HS-5 (cell line): ENCODE data around the gene MRPL33.
A peak's percentile ranks its signal among the peaks of the same experiment; 100 is the strongest.
"Not testable (repeated sequence)": the region's sequence is repeated elsewhere in the genome, so short reads cannot be mapped to it uniquely, and the experiment has no call there.

Experiments
- DNase-seq: peaks from one replicate; pipeline ENCODE4 v3.0.0-alpha.2; 2012; ENCODE audit warnings: low read depth

Gene MRPL33

DNA sequence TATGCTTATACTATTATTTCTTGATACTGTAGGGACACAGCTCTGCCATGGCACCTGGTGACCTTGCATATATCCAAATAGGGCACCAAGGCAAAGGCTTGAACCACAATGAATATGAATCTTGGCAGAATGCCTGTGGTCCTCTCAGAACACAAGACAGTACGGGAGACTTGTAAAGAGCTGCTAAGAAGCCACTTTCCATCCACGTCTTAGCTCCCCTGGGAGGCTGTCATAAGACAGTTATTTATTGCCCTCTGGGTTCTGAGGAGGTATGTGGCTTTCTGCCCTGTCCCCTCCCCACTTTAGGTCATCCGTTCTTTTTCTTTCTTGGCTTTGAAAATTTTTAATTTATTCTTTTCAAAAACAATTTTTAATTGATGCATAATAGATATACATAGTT is 29.8 kb upstream of the MRPL33 start:
- DNase-seq = no peak

DNA sequence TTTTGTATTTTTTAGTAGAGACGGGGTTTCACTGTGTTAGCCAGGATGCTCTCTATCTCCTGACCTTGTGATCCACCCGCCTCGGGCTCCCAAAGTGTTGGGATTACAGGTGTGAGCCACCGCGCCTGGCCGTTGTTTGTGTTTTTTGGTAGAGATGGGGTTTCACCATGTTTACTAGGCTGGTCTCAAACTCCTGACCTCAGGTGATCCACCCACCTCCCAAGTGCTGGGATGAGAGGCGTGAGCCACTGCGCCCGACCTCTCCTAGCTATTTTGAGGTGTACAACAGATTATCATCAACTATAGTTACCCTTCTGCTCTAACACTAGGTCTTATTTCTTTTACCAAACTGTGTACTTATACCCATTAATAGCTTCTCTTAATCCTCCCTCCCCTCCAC is 28.9 kb upstream of the MRPL33 start:
- no peak for DNase-seq

DNA sequence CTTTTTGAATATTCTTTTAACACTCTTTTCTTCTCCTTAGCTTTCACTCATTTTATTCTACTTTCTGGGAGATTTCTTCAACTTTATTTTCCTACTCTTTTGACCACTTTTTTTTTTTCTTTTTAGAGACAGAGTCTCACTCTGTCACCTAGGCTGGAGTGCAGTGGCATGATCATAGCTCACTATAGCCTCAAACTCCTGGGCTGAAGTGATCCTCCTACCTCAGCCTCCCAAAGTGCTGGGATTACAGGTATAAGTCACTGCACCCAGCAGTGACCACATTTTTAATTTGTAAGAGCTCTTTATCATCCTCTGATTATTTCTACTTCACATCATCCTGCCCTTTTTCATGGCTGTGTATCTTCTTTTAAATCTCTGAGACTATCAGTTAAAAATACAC is 26.0 kb upstream of the MRPL33 start:
- not testable (repeated sequence) for DNase-seq

DNA sequence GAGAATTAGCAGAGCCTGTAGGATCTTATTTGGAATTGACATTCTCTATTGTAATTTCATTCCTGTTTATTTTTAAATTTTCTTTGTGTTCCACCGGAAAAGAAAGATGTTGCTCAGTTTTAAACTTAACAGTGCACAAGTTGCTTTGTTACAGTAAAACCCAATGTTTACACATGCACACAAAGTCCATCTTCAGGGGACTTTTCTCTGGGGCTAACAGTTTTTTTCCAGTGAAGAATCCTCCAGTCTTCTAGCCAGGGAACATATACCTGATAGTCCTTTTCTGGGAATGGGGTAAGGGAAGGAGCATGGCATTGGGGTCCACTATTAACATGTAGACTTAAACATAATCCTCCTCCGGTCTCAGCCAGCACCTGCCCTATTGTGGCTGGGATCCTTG is 25.2 kb upstream of the MRPL33 start:
- no peak for DNase-seq

DNA sequence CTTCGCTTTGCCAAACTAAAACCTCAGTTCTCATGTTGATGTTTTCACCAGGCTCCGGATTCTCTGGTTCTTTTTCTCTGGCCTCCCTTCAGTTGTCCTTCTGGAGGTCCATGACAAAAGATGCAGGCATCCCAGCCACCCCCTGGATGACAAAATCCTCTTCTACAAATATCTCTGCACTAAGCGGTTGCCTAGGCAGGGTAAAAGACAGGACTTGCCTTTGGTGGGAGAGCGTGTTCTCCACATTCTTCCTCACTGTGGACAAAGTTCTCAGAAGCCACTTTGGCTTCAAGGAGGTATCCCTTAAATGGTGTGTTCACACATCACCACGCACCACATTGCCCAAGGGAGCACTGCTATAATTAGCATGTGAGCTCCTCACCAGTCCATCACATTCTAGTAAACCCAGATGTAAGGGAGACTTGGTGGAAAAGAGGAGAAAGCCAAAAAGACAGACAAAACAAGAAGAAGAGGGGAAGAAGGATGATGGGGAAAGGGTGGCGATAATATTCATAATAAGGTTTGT is 23.6 kb upstream of the MRPL33 start:
- no peak for DNase-seq

DNA sequence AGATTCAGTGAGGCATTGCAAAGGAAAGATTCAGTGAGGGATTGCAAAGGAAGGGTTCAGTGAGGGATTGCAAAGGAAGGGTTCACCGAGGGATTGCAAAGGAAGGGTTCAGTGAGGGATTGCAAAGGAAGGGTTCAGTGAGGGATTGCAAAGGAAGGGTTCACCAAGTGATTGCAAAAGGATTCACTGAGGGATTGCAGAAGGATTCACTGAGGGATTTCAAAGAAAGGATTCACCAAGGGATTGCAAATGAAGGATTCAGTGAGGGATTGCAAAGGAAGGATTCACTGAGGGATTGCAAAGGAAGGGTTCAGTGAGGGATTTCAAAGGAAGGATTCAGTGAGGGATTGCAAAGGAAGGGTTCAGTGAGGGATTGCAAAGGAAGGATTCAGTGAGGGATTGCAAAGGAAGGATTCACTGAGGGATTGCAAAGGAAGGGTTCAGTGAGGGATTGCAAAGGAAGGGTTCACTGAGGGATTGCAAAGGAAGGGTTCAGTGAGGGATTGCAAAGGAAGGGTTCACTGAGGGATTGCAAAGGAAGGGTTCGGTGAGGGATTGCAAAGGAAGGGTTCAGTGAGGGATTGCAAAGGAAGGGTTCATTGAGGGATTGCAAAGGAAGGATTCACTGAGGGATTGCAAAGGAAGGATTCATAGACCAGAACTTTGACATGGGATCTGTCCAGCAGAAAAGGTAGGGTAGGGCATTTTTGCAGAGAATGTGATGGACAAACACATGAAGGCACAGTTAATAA is 22.5 kb upstream of the MRPL33 start:
- not testable (repeated sequence) for DNase-seq

DNA sequence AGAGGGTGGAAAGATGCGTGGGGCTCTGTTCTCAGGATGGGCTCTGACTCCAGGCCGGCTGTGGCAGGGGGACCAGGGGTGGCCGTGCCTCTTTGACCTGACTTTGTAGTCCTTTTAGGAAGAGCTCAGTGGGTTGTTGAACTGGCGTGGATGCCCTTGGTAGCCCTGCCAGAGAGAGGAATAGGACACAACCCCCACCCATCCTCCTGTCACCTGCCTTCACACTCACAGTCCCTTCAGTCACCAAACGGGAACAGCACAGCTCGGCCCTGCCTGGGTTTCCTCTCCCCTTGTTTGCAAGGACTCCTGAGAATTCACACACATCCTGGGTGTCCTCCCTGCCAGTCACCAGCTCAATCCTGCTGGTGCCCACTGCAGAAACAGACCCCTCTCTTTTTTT is 20.1 kb upstream of the MRPL33 start:
- no peak for DNase-seq

DNA sequence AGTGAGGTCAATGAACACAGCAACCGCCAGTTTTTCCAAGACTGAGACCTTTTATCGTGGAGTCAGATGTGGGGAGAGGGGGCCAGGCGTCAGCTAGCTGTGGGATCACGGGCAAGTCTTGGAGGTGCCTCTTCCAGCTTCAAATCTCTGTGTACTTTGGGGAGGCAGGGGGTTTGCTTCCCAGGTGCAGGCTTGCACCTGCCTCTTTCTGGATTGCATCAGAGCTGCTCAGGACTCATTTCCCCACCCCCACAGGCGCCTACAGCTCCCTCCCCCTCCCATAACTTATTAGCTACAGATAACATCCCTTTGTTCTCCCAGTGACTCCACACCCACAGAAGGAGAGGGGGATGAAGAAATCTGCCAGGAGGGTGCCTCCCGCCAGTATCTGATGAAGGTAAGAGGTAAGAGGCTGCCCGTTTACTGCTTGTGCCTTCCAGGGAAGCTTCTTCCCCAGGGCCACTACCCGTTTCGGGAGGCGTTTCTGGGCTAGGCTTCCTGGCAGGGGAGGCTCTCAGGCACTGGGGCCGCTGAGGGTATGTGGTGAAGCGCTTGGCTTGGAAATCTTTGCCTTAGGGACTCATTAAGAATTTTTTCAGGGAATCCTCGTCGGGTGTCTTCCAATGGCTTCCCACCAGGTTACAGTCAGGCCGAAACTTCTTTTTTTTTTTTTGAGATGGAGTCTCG is 18.8 kb upstream of the MRPL33 start:
- DNase-seq = no peak

DNA sequence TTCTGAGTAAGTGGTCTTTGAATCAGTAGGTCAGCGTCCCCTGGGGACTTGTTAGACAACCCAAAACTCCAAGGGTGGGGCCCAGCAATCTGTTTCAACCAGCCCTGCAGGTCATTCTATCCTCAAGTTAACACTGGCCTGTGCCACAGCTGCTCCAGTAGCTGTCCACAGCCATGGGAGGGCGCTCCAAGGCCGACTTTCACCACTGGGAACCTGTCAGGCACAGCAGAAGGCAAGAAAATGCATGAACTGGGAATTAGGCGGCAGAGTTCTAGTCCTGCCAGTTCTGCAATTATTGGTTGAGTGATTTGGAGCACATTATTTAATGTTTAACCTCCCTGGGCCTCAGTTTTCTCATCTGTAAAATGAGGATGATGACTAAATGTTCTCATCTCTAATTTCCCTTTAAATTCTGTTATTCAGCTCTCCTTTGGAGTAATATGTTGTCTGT is 17.4 kb upstream of the MRPL33 start:
- peak; percentile 26 for DNase-seq

DNA sequence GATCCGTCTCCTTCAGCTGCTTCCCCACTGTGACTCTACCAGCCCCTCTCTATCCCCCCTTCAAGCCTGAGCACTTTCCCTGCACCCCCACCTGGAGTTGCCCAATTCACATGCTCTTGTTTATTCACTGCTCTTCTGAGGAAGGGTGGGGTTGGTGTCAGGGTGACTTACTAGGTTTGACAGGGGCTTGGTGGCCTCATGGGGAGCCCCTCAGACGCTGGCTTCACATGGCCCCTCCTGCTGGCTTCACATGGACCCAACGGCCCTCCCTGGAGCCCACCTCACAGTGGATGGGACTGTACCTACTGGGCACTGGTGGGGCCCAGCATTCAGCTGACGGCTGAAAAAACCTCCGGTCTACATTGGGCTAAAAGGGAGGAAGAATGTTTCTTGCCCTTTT is 16.7 kb upstream of the MRPL33 start:
- no peak for DNase-seq

DNA sequence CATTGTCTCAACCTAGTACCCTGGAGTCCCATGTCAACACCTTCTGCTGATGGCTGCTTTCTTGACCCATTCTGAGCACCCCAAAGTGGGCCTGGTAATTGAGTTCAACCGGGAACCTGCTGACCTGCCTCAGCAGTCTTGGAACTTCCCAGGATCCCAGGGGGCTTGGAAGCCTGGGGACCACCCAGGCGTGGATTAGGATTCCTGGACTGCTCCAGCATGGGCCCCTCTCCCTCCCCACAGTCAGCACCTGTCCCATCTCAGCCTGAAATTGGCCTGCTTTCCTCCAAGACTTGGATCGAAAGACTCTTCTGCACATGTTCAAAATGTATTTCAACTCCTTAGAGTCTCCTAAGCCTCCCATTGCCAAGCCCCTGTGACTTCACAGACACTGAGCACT is 15.4 kb upstream of the MRPL33 start:
- DNase-seq = no peak

DNA sequence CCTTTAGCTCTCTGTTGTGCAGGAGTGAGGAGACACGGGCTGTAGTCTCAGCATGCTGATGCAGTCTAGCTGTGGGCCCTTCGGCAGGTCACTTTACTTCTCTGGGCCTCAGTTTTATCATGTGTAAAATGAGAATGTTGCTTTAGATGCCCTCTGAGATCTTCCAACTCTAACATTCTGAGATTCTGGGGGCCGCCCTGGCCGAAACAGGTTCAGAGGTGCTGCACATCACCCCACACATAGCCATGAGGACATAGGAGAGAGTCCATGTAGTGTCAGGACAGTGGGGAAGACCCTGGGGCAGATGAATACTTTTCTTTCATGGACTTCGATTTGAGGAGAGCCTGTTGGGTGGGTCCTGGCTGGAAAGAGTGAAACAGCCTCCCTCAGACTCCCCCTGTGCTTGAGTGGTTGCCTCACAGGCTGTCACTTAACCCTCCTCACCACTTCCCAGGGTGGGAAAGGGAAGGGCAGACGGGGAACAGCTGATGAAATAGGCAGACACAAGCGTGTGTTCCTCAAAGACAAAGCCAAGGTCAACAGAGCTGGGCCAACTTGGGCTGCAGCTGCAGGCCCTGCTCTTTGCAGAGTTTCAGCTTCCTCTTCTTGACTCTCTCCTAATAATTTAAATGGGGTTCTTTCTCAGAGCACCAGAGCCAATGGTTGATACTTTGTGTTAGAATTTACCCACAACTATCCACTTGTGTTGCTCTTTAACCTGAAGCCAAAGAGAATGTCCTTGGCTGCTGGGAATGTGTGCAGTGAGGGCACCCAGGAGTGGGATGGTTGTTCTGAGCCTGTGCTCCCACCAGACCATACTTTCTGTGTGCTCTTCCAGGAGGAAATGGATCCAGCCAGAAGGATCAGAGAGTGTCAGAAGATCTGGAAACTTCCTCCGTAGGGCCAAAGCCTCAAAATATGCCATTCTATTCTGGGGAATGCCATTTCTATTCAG is 14.7 kb upstream of the MRPL33 start:
- DNase-seq = no peak

DNA sequence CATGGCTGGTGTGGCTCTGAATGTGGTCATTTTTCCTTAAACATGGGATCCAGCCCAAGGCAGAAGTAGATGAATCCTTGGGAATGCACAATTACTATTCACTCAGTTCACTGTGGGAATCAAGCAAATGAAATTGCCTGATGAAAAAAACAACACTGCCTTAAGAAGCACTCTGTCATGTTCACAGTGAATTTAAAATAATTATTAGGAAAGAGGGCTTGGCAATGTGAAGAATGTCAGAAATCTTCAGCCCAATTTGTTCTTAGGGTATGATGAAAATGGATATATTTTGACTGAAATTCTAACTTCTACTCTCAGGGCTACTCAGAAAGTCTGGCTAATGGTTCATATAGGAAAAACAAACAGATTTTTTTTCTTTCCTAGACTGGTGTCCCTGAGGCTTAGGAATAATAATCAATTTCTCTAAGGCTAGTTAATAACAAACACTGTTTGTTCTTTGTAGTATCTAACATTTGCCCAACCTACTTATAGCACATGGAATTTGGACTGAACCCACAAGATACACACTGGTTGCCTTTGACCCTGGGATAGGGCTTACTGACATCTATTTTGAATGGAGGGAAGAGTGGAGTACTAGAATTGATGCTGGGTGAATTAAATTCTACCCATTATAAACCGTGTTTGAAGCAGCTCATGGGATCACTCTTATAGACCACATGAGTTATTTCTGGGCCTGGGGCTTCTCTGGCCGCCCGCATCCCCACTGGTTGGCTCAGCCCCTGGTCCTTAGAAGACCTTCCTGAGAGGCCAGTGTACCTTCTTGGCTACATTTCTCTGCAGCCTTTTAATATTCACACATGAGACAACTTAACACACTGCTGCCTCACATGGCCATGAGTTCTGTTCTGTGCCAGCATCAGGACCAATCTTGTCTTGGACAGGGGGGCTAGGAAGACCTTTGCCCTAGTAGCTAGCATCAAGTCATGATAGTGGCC is 8.3 kb upstream of the MRPL33 start:
- no peak for DNase-seq

DNA sequence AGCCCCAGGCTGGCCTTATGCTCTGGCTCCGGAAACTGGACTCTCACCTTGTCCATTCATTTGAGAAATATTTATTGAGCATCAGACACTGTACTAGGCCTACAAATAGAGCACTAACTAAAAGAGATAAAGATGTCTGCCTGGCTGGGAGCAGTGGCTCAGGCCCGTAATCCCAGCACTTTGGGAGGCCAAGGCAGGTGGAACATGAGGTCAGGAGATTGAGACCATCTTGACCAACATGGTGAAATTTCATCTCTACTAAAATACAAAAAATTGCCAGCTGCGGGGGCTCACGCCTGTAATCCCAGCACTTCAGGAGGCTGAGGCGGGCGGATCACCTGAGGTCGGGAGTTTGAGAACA is 7.6 kb upstream of the MRPL33 start:
- DNase-seq = no peak

DNA sequence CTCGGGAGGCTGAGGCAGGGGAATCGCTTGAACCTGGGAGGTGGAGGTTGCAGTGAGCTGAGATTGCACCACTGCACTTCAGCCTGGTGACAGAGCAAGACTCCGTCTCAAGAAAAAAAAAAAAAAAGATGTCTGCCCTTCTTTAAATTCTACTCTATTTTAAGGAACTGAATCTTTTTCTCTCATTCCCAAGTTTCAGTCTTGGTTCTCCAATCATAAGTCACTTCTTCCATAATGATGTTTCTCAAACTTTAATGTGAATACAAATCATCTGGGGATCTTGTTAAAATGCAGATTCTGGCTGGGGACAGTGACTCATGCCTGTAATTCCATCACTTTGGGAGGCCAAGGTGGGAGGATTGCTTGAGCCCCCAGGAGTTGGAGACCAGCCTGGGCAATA is 7.0 kb upstream of the MRPL33 start:
- not testable (repeated sequence) for DNase-seq

DNA sequence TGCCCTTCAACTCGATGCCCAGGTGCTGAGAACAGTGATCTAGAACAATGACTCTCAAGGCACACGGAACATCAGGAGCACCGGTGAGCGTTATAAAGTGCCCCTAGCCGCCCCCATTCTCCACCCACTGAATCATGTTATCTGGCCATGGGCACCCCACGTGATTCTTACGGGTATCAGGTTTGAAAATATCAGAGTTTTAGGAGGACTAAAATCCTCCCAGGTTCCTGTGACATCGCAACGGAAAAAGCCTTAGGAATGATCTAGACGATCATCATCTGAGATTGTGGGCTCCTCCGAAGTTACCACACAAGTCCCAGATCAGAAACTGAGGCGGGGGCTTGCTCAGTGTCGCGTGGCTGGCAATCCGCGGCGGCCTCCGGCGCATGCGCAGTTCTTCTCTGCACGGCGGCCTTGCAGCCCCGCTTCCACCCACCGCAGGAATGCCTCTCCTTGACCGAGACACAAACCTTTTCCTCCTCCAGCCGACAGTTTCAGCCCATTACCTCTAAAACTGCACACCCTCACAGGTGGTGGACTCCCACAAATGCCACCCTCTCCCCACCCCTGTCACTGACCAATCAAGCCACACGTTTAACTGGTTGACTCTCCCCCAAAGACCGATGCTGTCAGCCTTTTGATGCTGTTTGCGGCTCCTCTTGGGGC is 5.8 kb upstream of the MRPL33 start:
- DNase-seq = no peak

DNA sequence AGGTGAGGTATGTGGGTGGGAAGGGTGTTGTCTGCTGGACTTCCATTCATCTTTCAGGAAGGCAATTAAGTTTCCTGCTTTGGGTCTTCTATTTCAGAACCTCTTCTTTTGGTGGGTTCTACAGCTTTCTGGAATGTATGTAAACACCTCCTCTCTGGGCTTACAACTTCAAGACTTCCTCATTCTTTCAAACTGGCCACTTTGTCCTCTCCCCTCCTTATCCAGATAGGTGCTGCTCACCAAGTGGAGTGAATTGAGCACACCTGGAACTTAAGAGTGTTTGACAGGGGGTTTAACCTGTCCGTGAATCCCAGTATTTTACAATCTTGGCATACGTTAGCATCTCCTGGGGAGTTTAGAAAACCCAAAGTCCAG is 5.2 kb upstream of the MRPL33 start:
- DNase-seq = no peak

DNA sequence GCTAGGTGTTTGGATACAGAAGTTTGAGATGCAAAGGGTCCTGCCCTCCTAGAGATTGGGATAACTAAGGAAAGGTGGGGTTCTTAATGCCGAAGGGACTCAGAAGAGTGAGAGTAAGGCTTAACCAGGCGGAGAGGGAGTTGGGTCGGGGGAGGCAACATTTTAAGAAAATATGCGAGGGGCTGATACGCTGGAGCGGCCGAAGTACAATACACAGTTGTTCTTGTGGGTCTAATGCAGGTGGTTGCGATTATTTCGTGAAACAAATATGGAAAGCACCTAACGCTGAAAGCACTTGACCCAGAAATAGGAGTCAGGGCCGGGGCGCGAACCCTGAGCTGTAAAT is 344 bp upstream of the MRPL33 start:
- no peak for DNase-seq

DNA sequence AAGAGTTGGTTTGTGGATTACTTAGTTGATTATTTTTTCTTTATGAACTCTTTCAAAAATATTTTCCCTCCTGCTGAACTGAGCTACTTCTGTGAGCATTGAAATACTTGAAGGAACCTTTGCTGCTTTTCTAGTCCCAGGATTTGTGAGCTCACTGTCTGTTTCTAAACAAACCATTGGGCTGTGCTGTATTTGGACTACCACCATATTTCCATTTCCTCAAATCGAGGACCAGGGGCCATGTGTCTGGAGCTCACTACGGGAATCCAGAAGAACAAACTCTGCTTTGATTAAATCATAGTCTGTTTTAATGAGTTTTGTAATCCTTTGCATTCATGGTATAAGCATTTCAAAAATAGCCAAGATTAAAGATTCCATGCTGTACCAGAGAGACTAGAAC is 1.3 kb downstream of the MRPL33 start:
- no peak for DNase-seq

DNA sequence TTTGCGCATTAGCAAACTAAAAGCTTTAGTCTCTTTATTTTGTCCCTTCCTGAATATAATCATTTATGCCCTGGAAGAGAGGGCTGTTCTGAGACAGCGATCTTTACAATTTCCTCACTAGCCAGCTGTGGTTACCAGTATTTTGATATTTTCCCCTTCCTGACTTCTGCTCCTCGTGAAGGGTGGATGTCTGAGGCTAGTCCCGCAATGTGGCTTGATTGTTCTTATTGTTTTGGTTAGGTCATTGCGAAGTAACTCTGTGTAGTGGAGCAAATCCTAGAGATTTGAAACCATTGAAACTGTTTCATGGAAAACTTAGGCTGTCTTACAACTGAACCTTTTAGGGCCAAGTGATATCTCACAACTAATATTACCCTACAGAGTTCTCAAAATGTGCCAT is 2.4 kb downstream of the MRPL33 start:
- DNase-seq = no peak

DNA sequence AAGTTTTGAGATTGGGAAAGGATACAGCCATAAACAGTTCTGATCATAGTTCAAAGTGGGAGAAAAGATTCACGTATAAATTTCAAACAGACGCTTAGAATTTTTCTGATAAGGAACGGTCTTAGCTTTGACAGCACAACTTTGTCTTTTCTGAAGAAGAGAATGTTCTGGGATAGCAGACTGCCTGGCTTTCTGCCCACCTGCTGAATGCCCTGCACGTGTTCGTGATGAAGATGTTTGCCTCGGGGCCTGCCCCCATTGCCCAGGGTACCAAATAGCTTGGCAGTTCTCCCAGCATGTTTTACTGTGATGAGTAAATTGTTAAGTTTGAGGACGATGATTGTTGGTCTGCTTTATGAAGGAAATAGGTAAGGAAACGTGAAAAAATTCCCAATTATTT is 4.6 kb downstream of the MRPL33 start:
- DNase-seq = peak; percentile 76
